BE2C (cell line): ENCODE measurements around the gene CAMSAP2.

Experiments used
- DNase-seq: peaks from one replicate; pipeline ENCODE4 v3.0.0-alpha.2; 2020
- H3K27me3 ChIP-seq: fragments of 250-450 bp; sonication (Bioruptor Pico); 2 replicates; pipeline ENCODE4 v1.5.1; 2020; ENCODE audit warnings: mild to moderate bottlenecking
- H3K36me3 ChIP-seq: fragments of 250-450 bp; sonication (Bioruptor Pico); 2 replicates; pipeline ENCODE4 v1.5.1; 2020; ENCODE audit warnings: mild to moderate bottlenecking
- H3K4me1 ChIP-seq: fragments of 250-450 bp; sonication (Bioruptor Pico); 2 replicates; pipeline ENCODE4 v1.5.1; 2020
- H3K4me3 ChIP-seq: 2 replicates; pipeline ENCODE4 v1.5.1; 2011; ENCODE audit warnings: low read depth, low read length
- H3K9me3 ChIP-seq: fragments of 250-450 bp; sonication (Bioruptor Pico); 2 replicates; pipeline ENCODE4 v1.5.1; 2020
- TF ChIP-seq, protein P1 (sequence below): IDR thresholded peaks from 2 replicates; pipeline ENCODE4 v1.5.1; 2012; ENCODE audit warnings: mild to moderate bottlenecking, low read depth, low read length

CAMSAP2 gene

DNA sequence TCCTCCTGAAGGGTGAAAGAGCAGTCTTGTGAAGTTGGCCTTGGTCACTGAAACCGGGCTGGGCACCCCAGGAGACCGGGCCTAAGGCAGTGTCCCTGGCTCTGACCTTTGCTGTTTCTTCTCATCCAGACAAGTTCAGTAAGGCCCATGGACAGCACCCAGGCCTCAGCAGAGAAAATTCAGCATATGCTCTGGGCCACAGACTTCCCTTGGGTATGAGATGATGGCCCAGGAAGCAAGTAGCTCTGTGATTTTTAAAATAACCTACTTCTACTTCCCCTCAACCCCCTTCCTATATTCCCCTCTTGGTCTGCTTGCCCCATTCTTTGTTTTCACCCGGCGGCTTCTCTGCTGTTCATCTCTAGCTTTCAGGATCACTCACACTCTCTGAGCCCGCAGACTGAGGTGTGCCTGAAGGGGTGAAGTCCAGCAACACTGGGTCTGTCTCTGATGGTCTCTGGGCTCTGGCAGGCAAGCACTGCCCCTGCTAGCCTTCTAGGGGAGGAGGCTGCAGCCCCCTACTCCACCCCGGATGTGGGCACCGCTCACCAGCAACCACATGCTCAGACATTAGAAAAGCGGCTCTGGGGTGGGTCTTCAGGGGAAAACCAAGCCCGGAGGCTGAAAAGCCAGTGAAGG is 131.2 kb downstream of the CAMSAP2 start:
- Histone ChIP-seq H3K27me3 (no peaks in the 10 kb centered on the region; the same call in 1 of the 2 replicates), H3K9me3 (no peaks in the 10 kb centered on the region; the same call in 1 of the 2 replicates), H3K4me3 (no peak overlapping the region), H3K36me3 (no peaks in the 10 kb centered on the region), H3K4me1 (no peaks in the 10 kb centered on the region)
- TF ChIP-seq, protein P1, sequence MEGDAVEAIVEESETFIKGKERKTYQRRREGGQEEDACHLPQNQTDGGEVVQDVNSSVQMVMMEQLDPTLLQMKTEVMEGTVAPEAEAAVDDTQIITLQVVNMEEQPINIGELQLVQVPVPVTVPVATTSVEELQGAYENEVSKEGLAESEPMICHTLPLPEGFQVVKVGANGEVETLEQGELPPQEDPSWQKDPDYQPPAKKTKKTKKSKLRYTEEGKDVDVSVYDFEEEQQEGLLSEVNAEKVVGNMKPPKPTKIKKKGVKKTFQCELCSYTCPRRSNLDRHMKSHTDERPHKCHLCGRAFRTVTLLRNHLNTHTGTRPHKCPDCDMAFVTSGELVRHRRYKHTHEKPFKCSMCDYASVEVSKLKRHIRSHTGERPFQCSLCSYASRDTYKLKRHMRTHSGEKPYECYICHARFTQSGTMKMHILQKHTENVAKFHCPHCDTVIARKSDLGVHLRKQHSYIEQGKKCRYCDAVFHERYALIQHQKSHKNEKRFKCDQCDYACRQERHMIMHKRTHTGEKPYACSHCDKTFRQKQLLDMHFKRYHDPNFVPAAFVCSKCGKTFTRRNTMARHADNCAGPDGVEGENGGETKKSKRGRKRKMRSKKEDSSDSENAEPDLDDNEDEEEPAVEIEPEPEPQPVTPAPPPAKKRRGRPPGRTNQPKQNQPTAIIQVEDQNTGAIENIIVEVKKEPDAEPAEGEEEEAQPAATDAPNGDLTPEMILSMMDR = no peak
- DNase-seq = no peak

DNA sequence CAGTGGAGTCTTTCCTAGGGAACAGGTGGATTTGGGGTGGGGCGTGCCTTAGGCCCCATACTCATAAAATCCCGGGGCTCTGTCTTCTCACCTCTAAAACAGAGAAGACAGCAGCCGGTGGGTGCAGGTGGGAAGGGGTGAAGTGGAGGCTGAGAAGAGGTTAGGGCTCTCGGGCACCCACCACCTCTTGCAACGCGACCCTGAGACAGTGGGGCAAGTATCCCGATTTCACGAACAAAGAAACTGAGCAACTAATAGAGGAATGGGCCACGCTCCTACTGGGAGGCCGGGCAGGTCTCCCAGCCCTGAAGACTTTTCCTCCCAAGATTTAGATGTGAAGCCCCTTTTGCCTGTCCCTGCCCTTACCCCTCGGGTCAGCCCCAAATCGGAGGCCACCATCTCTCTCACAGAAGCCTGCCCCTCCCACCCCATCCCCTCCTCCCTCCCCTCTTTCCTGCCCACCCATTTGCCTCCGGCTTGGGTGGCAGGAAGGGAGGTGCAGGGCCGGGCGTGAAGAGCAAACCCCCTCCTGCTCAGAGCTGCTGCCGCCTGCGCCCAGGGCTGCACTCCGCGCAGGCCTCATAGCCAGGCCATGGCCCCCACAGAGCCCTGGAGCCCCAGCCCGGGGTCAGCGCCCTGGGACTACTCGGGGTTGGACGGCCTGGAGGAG is 133.9 kb downstream of the CAMSAP2 start, which contains the start of gene GPR25:
Gene GPR25 (plus strand): TSS at position 536 of the 670 bp plus-strand sequence. CDS start 57 bp downstream, at position 593.
- no peaks in the 10 kb centered on the region for H3K4me1 ChIP-seq
- H3K9me3 ChIP-seq = no peaks in the 10 kb centered on the region; the same call in 1 of the 2 replicates
- no peak within 1 kb of the TSS for H3K4me3 ChIP-seq
- peaks cover 10% of the 10 kb centered on the region for H3K27me3 ChIP-seq
- no peaks in the 10 kb centered on the region for H3K36me3 ChIP-seq
- DNase-seq = no peak
- TF ChIP-seq, protein P1 = no peak

- TF ChIP-seq, protein P1 = no peak
- DNase-seq = no peak
- peaks cover 15% of the 10 kb centered on the region for H3K27me3 ChIP-seq
- no peak overlapping the region for H3K4me3 ChIP-seq
- H3K9me3 ChIP-seq = no peaks in the 10 kb centered on the region; the same call in 1 of the 2 replicates
- no peaks in the 10 kb centered on the region for H3K4me1 ChIP-seq
- no peaks in the 10 kb centered on the region for H3K36me3 ChIP-seq
These were observed 134.5 kb downstream of the CAMSAP2 start for GRCh38 chr1:200873116-200873670.

DNA sequence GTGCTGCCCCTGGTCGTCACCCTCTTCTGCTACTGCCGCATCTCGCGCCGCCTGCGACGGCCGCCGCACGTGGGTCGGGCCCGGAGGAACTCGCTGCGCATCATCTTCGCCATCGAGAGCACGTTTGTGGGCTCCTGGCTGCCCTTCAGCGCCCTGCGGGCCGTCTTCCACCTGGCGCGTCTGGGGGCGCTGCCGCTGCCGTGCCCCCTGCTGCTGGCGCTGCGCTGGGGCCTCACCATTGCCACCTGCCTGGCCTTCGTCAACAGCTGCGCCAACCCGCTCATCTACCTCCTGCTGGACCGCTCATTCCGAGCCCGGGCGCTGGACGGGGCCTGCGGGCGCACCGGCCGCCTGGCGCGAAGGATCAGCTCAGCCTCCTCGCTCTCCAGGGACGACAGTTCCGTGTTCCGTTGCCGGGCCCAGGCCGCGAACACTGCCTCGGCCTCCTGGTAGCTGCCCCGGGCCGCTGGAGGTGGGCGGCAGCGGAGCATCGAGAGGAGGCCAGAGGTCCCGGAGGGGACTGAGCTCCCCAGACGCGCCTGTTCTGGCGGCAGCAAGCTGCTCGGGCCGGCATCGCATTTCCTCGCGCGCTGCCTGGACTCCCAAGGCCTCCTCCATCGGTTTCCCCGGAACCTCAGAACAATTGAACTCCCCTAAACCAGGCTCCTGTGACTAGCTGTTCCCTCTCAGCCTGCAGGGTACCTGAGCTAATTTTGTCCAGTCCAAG is 135.1 kb downstream of the CAMSAP2 start:
- Histone ChIP-seq H3K36me3 (no peaks in the 10 kb centered on the region), H3K4me3 (no peak overlapping the region), H3K27me3 (peaks cover 22% of the 10 kb centered on the region)

DNA sequence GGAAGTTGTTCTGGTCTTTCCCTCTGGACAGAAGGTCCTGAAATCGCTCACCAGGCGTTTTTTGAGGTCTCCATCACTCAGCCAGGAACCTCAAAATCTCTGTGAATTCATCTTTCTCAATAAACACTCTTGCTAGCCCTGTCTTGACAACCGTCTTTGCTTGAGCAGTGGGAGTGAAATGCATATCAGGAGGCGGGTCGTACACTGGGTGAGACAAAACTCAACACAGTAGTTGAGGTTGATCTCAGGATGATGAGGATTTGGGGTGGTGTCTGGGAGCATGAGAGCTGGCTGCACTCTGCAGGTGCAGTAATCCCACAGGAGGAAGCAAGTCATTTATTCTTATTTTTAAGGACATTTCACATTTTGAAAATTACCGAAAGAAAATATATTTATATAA is 136.0 kb downstream of the CAMSAP2 start:
- DNase-seq = no peak
- TF ChIP-seq, protein P1 = no peak
- H3K4me3 ChIP-seq = no peak overlapping the region
- H3K4me1 ChIP-seq = no peaks in the 10 kb centered on the region
- H3K27me3 ChIP-seq = peaks cover 24% of the 10 kb centered on the region
- H3K36me3 ChIP-seq = no peaks in the 10 kb centered on the region
- H3K9me3 ChIP-seq = no peaks in the 10 kb centered on the region; the same call in 1 of the 2 replicates

More for the DNA sequence above, 135.1 kb downstream of the CAMSAP2 start:
- no peaks in the 10 kb centered on the region; the same call in 1 of the 2 replicates for H3K9me3 ChIP-seq
- H3K4me1 ChIP-seq = no peaks in the 10 kb centered on the region
- no peak for DNase-seq
- TF ChIP-seq, protein P1 = no peak
